GM19351 (cell line): ENCODE results near the gene GALNT9.
"Not testable (repeated sequence)": the region's sequence is repeated elsewhere in the genome, so short reads cannot be mapped to it uniquely, and the experiment has no call there.

Experiments
- ATAC-seq: cut with Tn5 transposase; IDR thresholded peaks from one replicate; pipeline ENCODE4 v1.9.1; 2021; ENCODE audit warnings: mild to moderate bottlenecking, moderate library complexity; ENCODE audit not compliant: unreplicated experiment

Gene GALNT9

DNA sequence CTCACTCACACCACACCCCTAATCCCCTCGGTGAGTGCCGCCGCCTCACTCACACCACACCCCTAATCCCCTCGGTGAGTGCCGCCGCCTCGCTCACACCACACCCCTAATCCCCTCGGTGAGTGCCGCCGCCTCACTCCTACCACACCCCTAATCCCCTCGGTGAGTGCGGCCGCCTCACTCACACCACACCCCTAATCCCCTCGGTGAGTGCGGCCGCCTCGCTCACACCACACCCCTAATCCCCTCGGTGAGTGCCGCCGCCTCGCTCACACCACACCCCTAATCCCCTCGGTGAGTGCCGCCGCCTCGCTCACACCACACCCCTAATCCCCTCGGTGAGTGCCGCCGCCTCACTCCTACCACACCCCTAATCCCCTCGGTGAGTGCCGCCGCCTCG lies 179.9 kb downstream of the GALNT9 start:
- not testable (repeated sequence) for ATAC-seq

- no peak for ATAC-seq
Observed at GRCh38 chr12:132148368-132149045, 180.9 kb downstream of the GALNT9 start.

GRCh38 chr12:132147423-132148367 lies 181.7 kb downstream of the GALNT9 start:
- ATAC-seq, result no peak

DNA sequence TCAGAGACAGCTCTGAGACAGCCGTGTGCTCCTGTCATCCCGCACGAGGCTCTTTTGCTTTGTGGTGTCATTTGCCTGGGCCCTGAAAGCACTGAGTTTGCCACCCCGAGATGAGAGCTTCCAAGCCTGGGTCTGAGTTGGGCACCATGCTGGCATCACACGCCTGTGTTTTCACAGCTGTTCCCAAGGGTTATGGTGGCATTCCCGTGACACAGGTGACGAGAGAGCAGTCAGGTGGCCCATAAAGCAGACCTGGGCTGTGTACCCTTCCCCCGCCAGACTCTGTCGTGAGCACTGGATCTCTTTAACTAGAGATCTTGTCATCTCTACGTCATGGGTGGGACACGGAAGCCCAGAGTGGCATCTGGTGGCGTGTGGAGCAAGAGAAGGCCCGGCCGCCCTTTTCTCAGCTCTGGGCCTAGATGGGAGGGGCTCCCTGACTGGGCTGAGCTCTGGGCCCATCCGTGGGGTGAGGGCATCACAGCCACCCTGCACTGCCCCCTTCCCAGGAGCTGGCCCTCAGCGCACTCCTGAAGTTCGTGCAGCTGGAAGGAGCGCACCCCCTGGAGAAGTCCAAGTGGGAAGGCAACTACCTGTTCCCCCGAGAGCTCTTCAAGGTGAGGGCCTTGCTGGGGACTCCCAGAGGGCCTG lies 182.5 kb downstream of the GALNT9 start:
- ATAC-seq, result no peak
